ENCODE results near the gene ETV3.

GRCh38 chr1:157135646-157136045 lies 2.5 kb downstream of the ETV3 start:
- TF ChIP-seq, protein P1, sequence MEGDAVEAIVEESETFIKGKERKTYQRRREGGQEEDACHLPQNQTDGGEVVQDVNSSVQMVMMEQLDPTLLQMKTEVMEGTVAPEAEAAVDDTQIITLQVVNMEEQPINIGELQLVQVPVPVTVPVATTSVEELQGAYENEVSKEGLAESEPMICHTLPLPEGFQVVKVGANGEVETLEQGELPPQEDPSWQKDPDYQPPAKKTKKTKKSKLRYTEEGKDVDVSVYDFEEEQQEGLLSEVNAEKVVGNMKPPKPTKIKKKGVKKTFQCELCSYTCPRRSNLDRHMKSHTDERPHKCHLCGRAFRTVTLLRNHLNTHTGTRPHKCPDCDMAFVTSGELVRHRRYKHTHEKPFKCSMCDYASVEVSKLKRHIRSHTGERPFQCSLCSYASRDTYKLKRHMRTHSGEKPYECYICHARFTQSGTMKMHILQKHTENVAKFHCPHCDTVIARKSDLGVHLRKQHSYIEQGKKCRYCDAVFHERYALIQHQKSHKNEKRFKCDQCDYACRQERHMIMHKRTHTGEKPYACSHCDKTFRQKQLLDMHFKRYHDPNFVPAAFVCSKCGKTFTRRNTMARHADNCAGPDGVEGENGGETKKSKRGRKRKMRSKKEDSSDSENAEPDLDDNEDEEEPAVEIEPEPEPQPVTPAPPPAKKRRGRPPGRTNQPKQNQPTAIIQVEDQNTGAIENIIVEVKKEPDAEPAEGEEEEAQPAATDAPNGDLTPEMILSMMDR (IDR thresholded peaks at IDR 0.05 in 4 of 5, conservative IDR thresholded peaks at IDR 0.05 in 1 of 5), result no peak
- TF ChIP-seq POLR2A (IDR thresholded peaks at IDR 0.05), result no peak

Measured in gastrocnemius medialis (tissue), 4 donors.